Head of caudate nucleus (tissue), 42 donors: Measurements from ENCODE around the gene DDX4.
"Not testable (repeated sequence)": the region's sequence is repeated elsewhere in the genome, so short reads cannot be mapped to it uniquely, and the experiment has no call there.

Experiments used
- DNase-seq, 42 donors: peaks; one replicate each; pipeline versions ENCODE4 v3.0.0 to v3.0.0-alpha.2; 2020 to 2021; ENCODE audit warnings: mixed read lengths in 7 of 42
- intact Hi-C: fragments of 100-400 bp; cut with DNase I; formaldehyde crosslinking; loops from one replicate; pipeline ENCODE4 v1.15.0; 2022

The DDX4 gene

GRCh38 chr5:55808814-55809213 is 71.0 kb downstream of the DDX4 start:
- DNase-seq, intact Hi-C loops: not testable (repeated sequence)

GRCh38 chr5:55815939-55816338 is 78.1 kb downstream of the DDX4 start:
- intact Hi-C loops = not testable (repeated sequence)

GRCh38 chr5:55816342-55816741 is 78.5 kb downstream of the DDX4 start:
- intact Hi-C loops = no loop called here
- DNase-seq = no peak

More at GRCh38 chr5:55815939-55816338, 78.1 kb downstream of the DDX4 start:
- DNase-seq = not testable (repeated sequence)

- intact Hi-C loops = no loop called here
- DNase-seq = no peak
Measured at GRCh38 chr5:55817030-55817429, 79.2 kb downstream of the DDX4 start.

GRCh38 chr5:55820488-55820887 is 82.6 kb downstream of the DDX4 start:
- no peak for DNase-seq
- intact Hi-C loops = no loop called here

GRCh38 chr5:55821731-55822512 is 84.1 kb downstream of the DDX4 start:
- intact Hi-C loops = no loop called here

GRCh38 chr5:55823151-55823796 is 85.4 kb downstream of the DDX4 start:
- intact Hi-C loops = no loop called here
- DNase-seq = no peak

More at GRCh38 chr5:55821731-55822512, 84.1 kb downstream of the DDX4 start:
- DNase-seq = peak in 3 of 42 donors; percentile 6 to 25 (median 15)

- intact Hi-C loops = no loop called here
- peak in 19 of 42 donors; percentile 3 to 68 (median 29) for DNase-seq
Measured at GRCh38 chr5:55829956-55830355, 92.1 kb downstream of the DDX4 start.

GRCh38 chr5:55832446-55832845 is 94.6 kb downstream of the DDX4 start:
- no peak for DNase-seq

GRCh38 chr5:55836191-55836590 is 98.3 kb downstream of the DDX4 start:
- intact Hi-C loops = no loop called here

More at GRCh38 chr5:55832446-55832845, 94.6 kb downstream of the DDX4 start:
- intact Hi-C loops = no loop called here

GRCh38 chr5:55841976-55842375 is 104.1 kb downstream of the DDX4 start:
- DNase-seq = no peak
- intact Hi-C loops = no loop called here

More at GRCh38 chr5:55836191-55836590, 98.3 kb downstream of the DDX4 start:
- DNase-seq = no peak

GRCh38 chr5:55847837-55848236 is 110.0 kb downstream of the DDX4 start:
- intact Hi-C loops = no loop called here
- DNase-seq = no peak

GRCh38 chr5:55848783-55849182 is 110.9 kb downstream of the DDX4 start:
- DNase-seq = no peak
- intact Hi-C loops = no loop called here

GRCh38 chr5:55850839-55851674 is 113.2 kb downstream of the DDX4 start, which contains the start of gene IL31RA:
Gene IL31RA, plus strand, starts transcription at chr5:55851357. Its CDS starts 214 bp downstream, at chr5:55851571.
- DNase-seq = no peak
- intact Hi-C loops = no loop called here

GRCh38 chr5:55851675-55851979 is 113.8 kb downstream of the DDX4 start:
- no peak for DNase-seq
- intact Hi-C loops = no loop called here

GRCh38 chr5:55852503-55852902 is 114.6 kb downstream of the DDX4 start:
- intact Hi-C loops = no loop called here
- DNase-seq = no peak

- DNase-seq = no peak
- intact Hi-C loops = no loop called here
Measured at GRCh38 chr5:55853041-55853670, 115.3 kb downstream of the DDX4 start.

GRCh38 chr5:55853818-55854217 is 116.0 kb downstream of the DDX4 start:
- intact Hi-C loops = no loop called here

GRCh38 chr5:55855509-55855908 is 117.6 kb downstream of the DDX4 start:
- intact Hi-C loops = no loop called here
- DNase-seq = no peak

More at GRCh38 chr5:55853818-55854217, 116.0 kb downstream of the DDX4 start:
- no peak for DNase-seq
